OCI-LY7 (cell line): ENCODE results near the gene RAD51B. TPM values are rescaled to one million over a fixed set of nuclear protein-coding genes. Genes with fewer than 3 reads are reported as not detected.

Source experiments
- BruUV-seq: library from RNA; stranded (reverse); fragments of 400-500 nt; replicated peaks from 2 replicates; lab custom pipeline; 2021; lab: Mats Ljungman, UMichigan
- CTCF ChIA-PET: fragments of 300-600 bp; sonication (Branson Sonifier 250); formaldehyde crosslinking; loops from one replicate; lab custom pipeline; 2022; ENCODE audit warnings: antibody characterized with exemption; ENCODE audit not compliant: unreplicated experiment; lab: Charles Lee
- POLR2A ChIA-PET: fragments of 300-600 bp; sonication (Branson Sonifier 250); formaldehyde crosslinking; loops from one replicate; lab custom pipeline; 2022; ENCODE audit warnings: antibody characterized with exemption; lab: Charles Lee
- DNase-seq: peaks from one replicate; pipeline ENCODE4 v3.0.0-alpha.2; 2015; ENCODE audit warnings: low spot score
- H2AFZ ChIP-seq: fragments of 200-600 bp; sonication (generic), shearing (Covaris generic); 2 replicates; pipeline ENCODE4 v1.6.1; 2014; ENCODE audit warnings: mild to moderate bottlenecking, antibody characterized with exemption, low read length, moderate library complexity
- H3K27ac ChIP-seq: fragments of 200-600 bp; sonication (generic); 2 replicates; pipeline ENCODE4 v1.5.1; 2014; ENCODE audit warnings: mixed run types, low read depth, mild to moderate bottlenecking, moderate library complexity, low read length, inconsistent platforms; ENCODE audit not compliant: poor library complexity, severe bottlenecking
- H3K36me3 ChIP-seq: fragments of 200-600 bp; sonication (generic); 2 replicates; pipeline ENCODE4 v1.6.1; 2014; ENCODE audit warnings: mild to moderate bottlenecking, antibody characterized with exemption, low read length, moderate library complexity, mixed read lengths; ENCODE audit not compliant: insufficient read depth
- H3K4me1 ChIP-seq: fragments of 200-600 bp; sonication (generic); 2 replicates; pipeline ENCODE4 v1.5.1; 2014; ENCODE audit warnings: mild to moderate bottlenecking, low read length; ENCODE audit not compliant: insufficient read depth, poor library complexity, severe bottlenecking
- H3K4me2 ChIP-seq: fragments of 200-600 bp; sonication (generic); 2 replicates; pipeline ENCODE4 v1.6.1; 2014; ENCODE audit warnings: mild to moderate bottlenecking, low read length
- H3K4me3 ChIP-seq: fragments of 200-600 bp; sonication (generic); 2 replicates; pipeline ENCODE4 v1.5.1; 2014; ENCODE audit warnings: mild to moderate bottlenecking, low read depth, low read length; ENCODE audit not compliant: poor library complexity, severe bottlenecking
- H3K79me2 ChIP-seq: fragments of 200-600 bp; sonication (generic); 2 replicates; pipeline ENCODE4 v1.6.1; 2016; ENCODE audit warnings: low read depth, mild to moderate bottlenecking, low read length, moderate library complexity, mixed read lengths; ENCODE audit not compliant: insufficient read depth
- H3K9me2 ChIP-seq: fragments of 200-600 bp; sonication (generic); 2 replicates; pipeline ENCODE4 v1.6.1; 2016; ENCODE audit warnings: mild to moderate bottlenecking, low read length, mixed read lengths; ENCODE audit not compliant: insufficient read depth
- H3K9me3 ChIP-seq: fragments of 200-600 bp; sonication (generic); 2 replicates; pipeline ENCODE4 v1.6.1; 2014; ENCODE audit warnings: mild to moderate bottlenecking, mixed run types, low read length, mixed read lengths
- H4K20me1 ChIP-seq: fragments of 200-600 bp; sonication (generic); 2 replicates; pipeline ENCODE4 v1.6.1; 2014; ENCODE audit warnings: mild to moderate bottlenecking, antibody characterized with exemption, low read length, moderate library complexity, mixed read lengths; ENCODE audit not compliant: insufficient read depth
- EZH2phosphoT487 ChIP-seq: fragments of 200-600 bp; sonication (generic); IDR thresholded peaks from 2 replicates; pipeline ENCODE4 v1.6.1; 2018; ENCODE audit warnings: low read depth, borderline replicate concordance, mild to moderate bottlenecking, mixed run types, antibody characterized with exemption, low read length, moderate library complexity, mixed read lengths
- intact Hi-C: fragments of 100-400 bp; cut with micrococcal nuclease; formaldehyde crosslinking; loops from one replicate; pipeline ENCODE4 v1.10.0; 2022; ENCODE audit not compliant: unreplicated experiment
- total RNA-seq, 2 experiments: library from RNA; depleted of rRNA in 1 of 2; stranded (reverse); fragments of >200 nt in 1 of 2; shearing (Covaris generic) in 1 of 2; gene quantifications; 2 replicates each; pipeline ENCODE4 v1.2.3, GENCODE V29; 2014 to 2022
- TF ChIP-seq, protein P1 (sequence below): fragments of 200-600 bp; sonication (generic); conservative IDR thresholded peaks from 2 replicates; pipeline ENCODE4 v1.5.1; 2014; ENCODE audit warnings: mild to moderate bottlenecking, antibody characterized with exemption, low read length, moderate library complexity, mixed read lengths

Gene RAD51B
- total RNA-seq, 2 experiments from 2014 or later: 41.4 to 89.9 TPM

GRCh38 chr14:67776653-67777322, 42.8 kb upstream of the RAD51B start:
- Histone ChIP-seq H2AFZ (no peak overlapping the region), H4K20me1 (no peaks in the 10 kb centered on the region), H3K9me3 (no peaks in the 10 kb centered on the region), H3K27ac (no peak overlapping the region), H3K4me3 (no peak overlapping the region), H3K4me2 (no peak overlapping the region), H3K36me3 (peaks cover 91% of the 10 kb centered on the region), H3K9me2 (no peaks in the 10 kb centered on the region), H3K79me2 (no peaks in the 10 kb centered on the region), H3K4me1 (no peaks in the 10 kb centered on the region)
- ChIA-PET POLR2A (no interaction called here), CTCF (no interaction called here)
- no TSS peak for BruUV-seq
- intact Hi-C loops: no loop called here
- no peak for DNase-seq
- TF ChIP-seq EZH2phosphoT487: no peak
- TF ChIP-seq, protein P1, sequence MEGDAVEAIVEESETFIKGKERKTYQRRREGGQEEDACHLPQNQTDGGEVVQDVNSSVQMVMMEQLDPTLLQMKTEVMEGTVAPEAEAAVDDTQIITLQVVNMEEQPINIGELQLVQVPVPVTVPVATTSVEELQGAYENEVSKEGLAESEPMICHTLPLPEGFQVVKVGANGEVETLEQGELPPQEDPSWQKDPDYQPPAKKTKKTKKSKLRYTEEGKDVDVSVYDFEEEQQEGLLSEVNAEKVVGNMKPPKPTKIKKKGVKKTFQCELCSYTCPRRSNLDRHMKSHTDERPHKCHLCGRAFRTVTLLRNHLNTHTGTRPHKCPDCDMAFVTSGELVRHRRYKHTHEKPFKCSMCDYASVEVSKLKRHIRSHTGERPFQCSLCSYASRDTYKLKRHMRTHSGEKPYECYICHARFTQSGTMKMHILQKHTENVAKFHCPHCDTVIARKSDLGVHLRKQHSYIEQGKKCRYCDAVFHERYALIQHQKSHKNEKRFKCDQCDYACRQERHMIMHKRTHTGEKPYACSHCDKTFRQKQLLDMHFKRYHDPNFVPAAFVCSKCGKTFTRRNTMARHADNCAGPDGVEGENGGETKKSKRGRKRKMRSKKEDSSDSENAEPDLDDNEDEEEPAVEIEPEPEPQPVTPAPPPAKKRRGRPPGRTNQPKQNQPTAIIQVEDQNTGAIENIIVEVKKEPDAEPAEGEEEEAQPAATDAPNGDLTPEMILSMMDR: no peak

GRCh38 chr14:67778792-67779191, 40.8 kb upstream of the RAD51B start:
- CTCF ChIA-PET: no interaction called here
- intact Hi-C loops: no loop called here
- H3K4me3 ChIP-seq: no peak overlapping the region

DNA sequence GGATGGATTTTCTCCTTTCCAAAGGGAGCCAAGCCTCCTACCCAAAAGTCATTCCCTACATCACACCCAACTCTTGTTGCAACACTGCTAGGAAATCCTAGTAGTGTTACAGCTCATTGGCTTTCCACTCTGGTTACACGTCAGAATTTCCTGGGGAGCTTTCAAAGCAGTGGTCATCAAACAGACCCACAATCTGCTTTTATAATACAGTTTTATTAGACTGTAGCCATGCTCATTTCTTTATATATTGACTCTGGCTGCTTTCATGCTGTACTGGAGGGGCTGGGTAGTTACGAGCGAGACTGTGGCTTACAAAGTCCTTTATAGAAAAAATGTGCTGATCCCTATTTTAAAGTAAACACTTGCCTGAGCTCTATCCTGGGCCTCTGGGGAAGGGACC, 37.5 kb upstream of the RAD51B start:
- H4K20me1 ChIP-seq: no peaks in the 10 kb centered on the region
- no peak overlapping the region for H3K4me3 ChIP-seq
- TF ChIP-seq EZH2phosphoT487: no peak
- TF ChIP-seq, protein P1: no peak
- H2AFZ ChIP-seq: no peak overlapping the region
- no peaks in the 10 kb centered on the region for H3K9me3 ChIP-seq
- peaks cover 92% of the 10 kb centered on the region for H3K36me3 ChIP-seq
- no peaks in the 10 kb centered on the region for H3K9me2 ChIP-seq
- DNase-seq: no peak
- no peak overlapping the region for H3K27ac ChIP-seq
- H3K79me2 ChIP-seq: no peaks in the 10 kb centered on the region
- no peaks in the 10 kb centered on the region for H3K4me1 ChIP-seq
- no peak overlapping the region for H3K4me2 ChIP-seq
- intact Hi-C loops: no loop called here
- POLR2A ChIA-PET: interaction anchor here (0.7 to 1.2 kb wide), 3 partner anchors 10 to 28 kb away, joined by 3 read pairs; no protein-coding TSS in a partner anchor
- BruUV-seq: no TSS peak
- CTCF ChIA-PET: no interaction called here

More at GRCh38 chr14:67778792-67779191, 40.8 kb upstream of the RAD51B start:
- TF ChIP-seq, protein P1: no peak
- Histone ChIP-seq H3K36me3 (peaks cover 92% of the 10 kb centered on the region), H3K4me1 (no peaks in the 10 kb centered on the region), H4K20me1 (no peaks in the 10 kb centered on the region), H3K79me2 (no peaks in the 10 kb centered on the region), H3K9me3 (no peaks in the 10 kb centered on the region), H3K4me2 (no peak overlapping the region), H2AFZ (no peak overlapping the region), H3K9me2 (no peaks in the 10 kb centered on the region), H3K27ac (no peak overlapping the region)
- POLR2A ChIA-PET: no interaction called here
- BruUV-seq: no TSS peak
- no peak for DNase-seq
